MM.1S (cell line): ENCODE measurements around the gene PEX13.
"Not testable (repeated sequence)": the region's sequence is repeated elsewhere in the genome, so short reads cannot be mapped to it uniquely, and the experiment has no call there.

Source experiments
- EZH2 ChIP-seq: fragments of 300-600 bp; sonication (generic); optimal IDR thresholded peaks from 2 replicates; pipeline ENCODE3; 2017; ENCODE audit warnings: low read depth, mild to moderate bottlenecking, antibody characterized with exemption, low read length, mixed read lengths
- EZH2phosphoT487 ChIP-seq: fragments of 300-600 bp; sonication (generic); IDR thresholded peaks from 2 replicates; pipeline ENCODE4 v1.6.1; 2018; ENCODE audit warnings: antibody characterized with exemption, low read length
- TF ChIP-seq, protein P1 (sequence below): fragments of 300-600 bp; sonication (generic); IDR thresholded peaks from 2 replicates; pipeline ENCODE4 v1.5.1; 2016; ENCODE audit warnings: antibody characterized with exemption, low read length, mixed read lengths

DNA sequence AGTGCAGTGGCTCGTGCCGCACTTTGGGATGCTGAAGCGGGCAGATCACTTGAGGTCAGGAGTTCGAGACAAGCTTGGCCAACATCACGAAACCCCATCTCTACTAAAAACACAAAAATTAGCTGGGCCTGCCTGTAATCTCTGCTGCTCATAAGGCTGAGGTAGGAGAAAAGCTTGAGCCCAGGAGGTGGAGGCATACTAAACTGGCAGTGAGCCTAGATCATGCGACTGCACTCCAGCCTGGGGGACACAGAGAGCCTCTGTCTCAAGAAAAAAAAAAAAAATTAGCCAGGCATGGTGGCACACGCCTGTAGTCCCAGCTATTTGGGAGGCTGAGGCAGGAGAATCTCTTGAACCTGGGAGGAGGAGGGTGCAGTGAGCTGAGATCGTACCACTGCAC is 29.9 kb upstream of the PEX13 start:
- TF ChIP-seq, protein P1, sequence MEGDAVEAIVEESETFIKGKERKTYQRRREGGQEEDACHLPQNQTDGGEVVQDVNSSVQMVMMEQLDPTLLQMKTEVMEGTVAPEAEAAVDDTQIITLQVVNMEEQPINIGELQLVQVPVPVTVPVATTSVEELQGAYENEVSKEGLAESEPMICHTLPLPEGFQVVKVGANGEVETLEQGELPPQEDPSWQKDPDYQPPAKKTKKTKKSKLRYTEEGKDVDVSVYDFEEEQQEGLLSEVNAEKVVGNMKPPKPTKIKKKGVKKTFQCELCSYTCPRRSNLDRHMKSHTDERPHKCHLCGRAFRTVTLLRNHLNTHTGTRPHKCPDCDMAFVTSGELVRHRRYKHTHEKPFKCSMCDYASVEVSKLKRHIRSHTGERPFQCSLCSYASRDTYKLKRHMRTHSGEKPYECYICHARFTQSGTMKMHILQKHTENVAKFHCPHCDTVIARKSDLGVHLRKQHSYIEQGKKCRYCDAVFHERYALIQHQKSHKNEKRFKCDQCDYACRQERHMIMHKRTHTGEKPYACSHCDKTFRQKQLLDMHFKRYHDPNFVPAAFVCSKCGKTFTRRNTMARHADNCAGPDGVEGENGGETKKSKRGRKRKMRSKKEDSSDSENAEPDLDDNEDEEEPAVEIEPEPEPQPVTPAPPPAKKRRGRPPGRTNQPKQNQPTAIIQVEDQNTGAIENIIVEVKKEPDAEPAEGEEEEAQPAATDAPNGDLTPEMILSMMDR: not testable (repeated sequence)
- TF ChIP-seq EZH2, EZH2phosphoT487: not testable (repeated sequence)
